Kidney epithelial cell (primary cell): ENCODE data around the gene CEP41. TPM values are rescaled to one million over a fixed set of nuclear protein-coding genes. Genes with fewer than 3 reads are reported as not detected.
"Not testable (repeated sequence)": the region's sequence is repeated elsewhere in the genome, so short reads cannot be mapped to it uniquely, and the experiment has no call there.

Experiments
- DNase-seq: peaks from one replicate; pipeline ENCODE4 v3.0.0-alpha.2; 2010; ENCODE audit warnings: low read depth
- H3K27me3 ChIP-seq: 2 replicates; pipeline ENCODE4 v1.6.0; 2011; ENCODE audit warnings: low read length; ENCODE audit not compliant: control insufficient read depth, insufficient read depth
- H3K36me3 ChIP-seq: 2 replicates; pipeline ENCODE4 v1.5.1; 2011; ENCODE audit warnings: low read length; ENCODE audit not compliant: control insufficient read depth, insufficient read depth
- H3K4me3 ChIP-seq: 2 replicates; pipeline ENCODE4 v1.5.1; 2011; ENCODE audit warnings: low read depth, mild to moderate bottlenecking, control low read depth, low read length
- CTCF ChIP-seq: IDR thresholded peaks from 2 replicates; pipeline ENCODE4 v1.5.1; 2011; ENCODE audit warnings: mild to moderate bottlenecking, moderate library complexity, low read length, control low read depth, inconsistent platforms; ENCODE audit not compliant: insufficient read depth, poor library complexity, severe bottlenecking
- total RNA-seq: library from RNA; depleted of rRNA; stranded (reverse); fragments of >200 nt; gene quantifications from 2 replicates; pipeline ENCODE4 v1.2.3, GENCODE V29; 2015

CEP41 gene
- total RNA-seq, 1 donor from 2014 or later: 27.8 TPM

DNA sequence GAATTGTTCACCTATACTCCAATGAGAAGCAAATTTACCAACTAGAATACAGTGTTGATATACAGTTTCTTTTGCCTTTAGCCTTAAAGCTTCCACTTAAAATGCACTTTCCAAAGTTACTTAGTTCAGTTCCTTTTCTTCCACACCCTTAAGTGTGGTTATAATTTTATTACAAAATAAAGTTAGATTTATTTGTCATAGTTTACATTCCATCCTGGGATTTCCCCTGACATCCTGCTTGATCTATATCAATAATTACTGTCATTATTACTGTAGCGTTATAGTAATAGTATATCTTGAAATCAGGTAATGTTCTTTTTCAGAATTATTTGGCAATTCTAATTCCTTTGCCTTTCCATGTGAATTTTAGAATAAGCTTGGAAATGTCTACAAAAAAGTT lies 27.8 kb upstream of the CEP41 start:
- DNase-seq: no peak
- Histone ChIP-seq H3K36me3 (no peaks in the 10 kb centered on the region), H3K4me3 (no peak overlapping the region), H3K27me3 (no peaks in the 10 kb centered on the region)
- TF ChIP-seq CTCF: no peak

GRCh38 chr7:130463553-130464434 lies 23.0 kb upstream of the CEP41 start:
- Histone ChIP-seq H3K4me3 (no peak overlapping the region), H3K36me3 (no peaks in the 10 kb centered on the region), H3K27me3 (no peaks in the 10 kb centered on the region)
- no peak for TF ChIP-seq CTCF
- DNase-seq: no peak

- Histone ChIP-seq H3K36me3 (no peaks in the 10 kb centered on the region), H3K4me3 (no peak overlapping the region), H3K27me3 (no peaks in the 10 kb centered on the region)
- DNase-seq: no peak
- TF ChIP-seq CTCF: no peak
Observed at GRCh38 chr7:130461272-130461671, 20.5 kb upstream of the CEP41 start.

GRCh38 chr7:130458257-130458656 lies 17.4 kb upstream of the CEP41 start:
- no peaks in the 10 kb centered on the region for H3K27me3 ChIP-seq
- no peaks in the 10 kb centered on the region for H3K36me3 ChIP-seq
- TF ChIP-seq CTCF: no peak
- no peak overlapping the region for H3K4me3 ChIP-seq
- no peak for DNase-seq

- no peak for DNase-seq
- no peak for TF ChIP-seq CTCF
- no peaks in the 10 kb centered on the region for H3K27me3 ChIP-seq
- H3K36me3 ChIP-seq: no peaks in the 10 kb centered on the region
- no peak overlapping the region for H3K4me3 ChIP-seq
Observed at GRCh38 chr7:130454959-130455358, 14.1 kb upstream of the CEP41 start.

DNA sequence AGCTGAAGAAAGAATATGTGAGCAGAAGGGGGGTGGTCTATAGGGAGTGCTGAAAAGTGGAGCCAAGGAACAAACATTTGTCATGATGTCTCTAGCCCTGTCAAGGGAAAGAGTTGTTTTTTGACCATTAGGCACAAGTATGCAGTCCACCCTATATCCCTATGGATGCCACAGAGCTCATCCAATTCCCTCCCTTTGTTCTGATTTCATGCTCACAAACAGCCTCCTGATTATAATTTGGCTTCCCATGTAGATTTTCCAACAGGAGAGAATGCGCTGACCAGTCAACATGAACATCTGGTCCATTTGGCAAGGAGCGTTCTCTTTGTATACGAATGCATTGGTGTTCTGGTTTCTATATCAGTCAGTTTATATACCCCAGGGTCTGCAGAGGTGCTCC lies 12.1 kb upstream of the CEP41 start:
- DNase-seq: no peak
- Histone ChIP-seq H3K36me3 (no peaks in the 10 kb centered on the region), H3K27me3 (no peaks in the 10 kb centered on the region), H3K4me3 (no peak overlapping the region)
- TF ChIP-seq CTCF: no peak

GRCh38 chr7:130451344-130451743 lies 10.5 kb upstream of the CEP41 start:
- not testable (repeated sequence) for H3K27me3 ChIP-seq, H3K36me3 ChIP-seq, H3K4me3 ChIP-seq, DNase-seq
